Ishikawa (cell line): Measurements from ENCODE around the gene GIT2.

Experiments
- CEBPB ChIP-seq: IDR thresholded peaks from 2 replicates; pipeline ENCODE4 v1.6.1; 2012
- CREB1 ChIP-seq: IDR thresholded peaks from 2 replicates; pipeline ENCODE4 v1.6.1; 2012; ENCODE audit warnings: low read depth
- EGR1 ChIP-seq: IDR thresholded peaks from 2 replicates; pipeline ENCODE4 v1.6.1; 2012
- EP300 ChIP-seq: IDR thresholded peaks from 2 replicates; pipeline ENCODE4 v1.6.1; 2012; ENCODE audit warnings: borderline replicate concordance
- MAX ChIP-seq: IDR thresholded peaks from 2 replicates; pipeline ENCODE4 v1.6.1; 2012
- NFIC ChIP-seq: IDR thresholded peaks from 2 replicates; pipeline ENCODE4 v1.6.1; 2012
- RAD21 ChIP-seq: IDR thresholded peaks from 2 replicates; pipeline ENCODE4 v1.6.1; 2012; ENCODE audit warnings: low read depth
- REST ChIP-seq: IDR thresholded peaks from 2 replicates; pipeline ENCODE4 v1.6.1; 2012; ENCODE audit warnings: low read depth, mild to moderate bottlenecking
- TAF1 ChIP-seq: IDR thresholded peaks from 2 replicates; pipeline ENCODE4 v1.6.1; 2012; ENCODE audit warnings: low read depth, mild to moderate bottlenecking
- TEAD4 ChIP-seq: IDR thresholded peaks from 2 replicates; pipeline ENCODE4 v1.6.1; 2012
- ZBTB7A ChIP-seq: IDR thresholded peaks from 2 replicates; pipeline ENCODE4 v1.6.1; 2012; ENCODE audit warnings: low read depth

- no peak for TF ChIP-seq RAD21
- no peak for TF ChIP-seq REST
- no peak for TF ChIP-seq EP300
- TF ChIP-seq EGR1, result no peak
- no peak for TF ChIP-seq TAF1
- no peak for TF ChIP-seq ZBTB7A
- TF ChIP-seq CREB1, result no peak
- no peak for TF ChIP-seq MAX
- TF ChIP-seq NFIC, result no peak
- TF ChIP-seq TEAD4, result no peak
- TF ChIP-seq CEBPB, result no peak
Observed at GRCh38 chr12:109988903-109989302, 7.3 kb downstream of the GIT2 start.
